ENCODE measurements around the gene GYG2. TPM values are rescaled to one million over a fixed set of nuclear protein-coding genes. Genes with fewer than 3 reads are reported as not detected.

Gene GYG2
- total RNA-seq, 3 donors from 2014 or later = 23.1 to 84.7 (median 40.6) TPM

- intact Hi-C loops (cut with DNase I; ENCODE audit: low total_unique reads) = no loop called here
- no peak for DNase-seq (ENCODE audit: low spot score in 2 of 2)
- no peaks in the 10 kb centered on the region for H3K27me3 ChIP-seq
- no peak overlapping the region for H3K27ac ChIP-seq
- no peaks in the 10 kb centered on the region for H3K36me3 ChIP-seq
- H3K4me3 ChIP-seq = no peak overlapping the region
- peaks cover 14 to 15% of the 10 kb centered on the region in 2 donors for H3K9me3 ChIP-seq
- no peak for TF ChIP-seq POLR2AphosphoS5 (IDR thresholded peaks at IDR 0.05)
- no peak for TF ChIP-seq CTCF (IDR thresholded peaks at IDR 0.05)
- TF ChIP-seq POLR2A (IDR thresholded peaks at IDR 0.05) = no peak
- H3K4me1 ChIP-seq = no peaks in the 10 kb centered on the region
These were observed 72.8 kb downstream of the GYG2 start for GRCh38 chrX:2901367-2902036.

DNA sequence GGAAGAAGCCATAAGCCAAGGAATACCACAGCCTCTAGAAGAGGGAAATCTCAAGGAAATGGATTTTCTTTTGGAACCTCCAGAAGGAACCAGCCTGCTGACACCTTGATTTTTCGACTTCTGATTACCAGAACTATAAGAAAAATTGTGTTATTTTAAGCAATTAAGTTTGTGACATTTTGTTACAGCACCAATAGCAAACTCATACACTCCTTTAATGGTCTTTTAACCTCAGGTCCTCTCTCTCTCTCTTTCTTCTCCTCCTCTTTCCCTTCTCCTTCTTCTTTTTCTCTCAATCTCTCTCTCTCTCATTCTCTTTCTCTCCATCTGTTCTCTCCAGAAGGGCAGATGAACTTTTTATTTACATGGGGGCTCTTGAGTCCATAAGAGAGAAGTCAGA lies 74.1 kb downstream of the GYG2 start:
- Histone ChIP-seq H3K27ac (no peak overlapping the region), H3K36me3 (no peaks in the 10 kb centered on the region), H3K27me3 (no peaks in the 10 kb centered on the region), H3K4me1 (no peaks in the 10 kb centered on the region), H3K9me3 (peaks cover 14 to 15% of the 10 kb centered on the region in 2 donors), H3K4me3 (no peak overlapping the region)
- DNase-seq (ENCODE audit: low spot score in 2 of 2) = no peak
- TF ChIP-seq POLR2AphosphoS5 (IDR thresholded peaks at IDR 0.05) = no peak
- TF ChIP-seq POLR2A (IDR thresholded peaks at IDR 0.05) = no peak
- TF ChIP-seq CTCF (IDR thresholded peaks at IDR 0.05) = no peak
- intact Hi-C loops (cut with DNase I; ENCODE audit: low total_unique reads) = no loop called here

GRCh38 chrX:2903366-2903765 lies 74.6 kb downstream of the GYG2 start:
- intact Hi-C loops (cut with DNase I; ENCODE audit: low total_unique reads) = no loop called here
- no peaks in the 10 kb centered on the region for H3K4me1 ChIP-seq
- TF ChIP-seq POLR2A (IDR thresholded peaks at IDR 0.05) (no peak), CTCF (IDR thresholded peaks at IDR 0.05) (no peak), POLR2AphosphoS5 (IDR thresholded peaks at IDR 0.05) (no peak)
- H3K4me3 ChIP-seq = no peak overlapping the region
- H3K27ac ChIP-seq = no peak overlapping the region
- DNase-seq (ENCODE audit: low spot score in 2 of 2) = no peak
- H3K9me3 ChIP-seq = peaks cover 14 to 15% of the 10 kb centered on the region in 2 donors
- H3K27me3 ChIP-seq = no peaks in the 10 kb centered on the region
- no peaks in the 10 kb centered on the region for H3K36me3 ChIP-seq

GRCh38 chrX:2907295-2907694 lies 78.6 kb downstream of the GYG2 start:
- H3K27ac ChIP-seq = no peak overlapping the region
- DNase-seq (ENCODE audit: low spot score in 2 of 2) = no peak
- no peaks in the 10 kb centered on the region for H3K4me1 ChIP-seq
- H3K27me3 ChIP-seq = no peaks in the 10 kb centered on the region
- intact Hi-C loops (cut with DNase I; ENCODE audit: low total_unique reads) = no loop called here
- peaks cover 10 to 15% of the 10 kb centered on the region in 2 donors for H3K9me3 ChIP-seq
- H3K36me3 ChIP-seq = no peaks in the 10 kb centered on the region
- TF ChIP-seq CTCF (IDR thresholded peaks at IDR 0.05) = no peak
- no peak for TF ChIP-seq POLR2A (IDR thresholded peaks at IDR 0.05)
- TF ChIP-seq POLR2AphosphoS5 (IDR thresholded peaks at IDR 0.05) = no peak
- H3K4me3 ChIP-seq = no peak overlapping the region

DNA sequence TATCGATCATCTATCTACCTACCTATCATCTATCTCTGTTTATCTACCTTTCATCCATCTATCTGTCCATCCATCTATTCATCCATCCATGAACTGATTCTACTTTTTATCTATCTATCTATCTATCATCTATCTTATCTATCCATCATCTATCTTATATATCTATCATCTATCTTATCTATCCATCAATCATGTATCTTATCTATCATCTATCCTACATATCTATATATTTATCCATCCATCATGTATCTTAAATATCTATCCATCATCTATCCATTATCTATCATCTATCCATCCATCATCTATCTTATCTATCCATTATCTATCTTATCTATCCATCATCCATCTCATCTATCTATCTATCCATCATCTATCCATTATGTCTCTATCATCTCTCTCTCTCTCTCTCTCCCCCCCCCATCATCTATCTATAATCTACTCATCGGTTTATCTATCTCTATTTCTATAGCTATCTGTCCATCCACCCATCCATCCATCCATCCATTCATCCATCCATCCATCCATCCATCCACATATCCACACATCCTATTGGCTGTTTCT lies 79.5 kb downstream of the GYG2 start:
- DNase-seq (ENCODE audit: low spot score in 2 of 2) = no peak
- Histone ChIP-seq H3K4me1 (no peaks in the 10 kb centered on the region), H3K4me3 (no peak overlapping the region), H3K27me3 (no peaks in the 10 kb centered on the region), H3K9me3 (peaks cover 7 to 9% of the 10 kb centered on the region in 2 donors), H3K27ac (no peak overlapping the region), H3K36me3 (no peaks in the 10 kb centered on the region)
- TF ChIP-seq CTCF (IDR thresholded peaks at IDR 0.05) (no peak), POLR2AphosphoS5 (IDR thresholded peaks at IDR 0.05) (no peak)
- intact Hi-C loops (cut with DNase I; ENCODE audit: low total_unique reads) = no loop called here

Data from breast epithelium (tissue), 4 donors.